Osteocyte (in vitro differentiated cells): ENCODE data around the gene GUK1. TPM values are rescaled to one million over a fixed set of nuclear protein-coding genes. Genes with fewer than 3 reads are reported as not detected.

Experiments
- DNase-seq: peaks from one replicate; pipeline ENCODE4 v3.0.0; 2021; ENCODE audit warnings: mixed read lengths; ENCODE audit not compliant: unreplicated experiment; ENCODE audit errors: extremely low spot score
- H3K27ac Mint-ChIP-seq: one replicate; pipeline ENCODE4 v1.8.0; 2021; ENCODE audit warnings: mild to moderate bottlenecking, mixed read lengths; ENCODE audit not compliant: unreplicated experiment
- H3K27me3 Mint-ChIP-seq: one replicate; pipeline ENCODE4 v1.8.0; 2021; ENCODE audit warnings: mixed read lengths; ENCODE audit not compliant: unreplicated experiment
- H3K36me3 Mint-ChIP-seq: one replicate; pipeline ENCODE4 v1.8.0; 2021; ENCODE audit warnings: mixed read lengths; ENCODE audit not compliant: unreplicated experiment
- H3K4me1 Mint-ChIP-seq: one replicate; pipeline ENCODE4 v1.8.0; 2021; ENCODE audit warnings: mixed read lengths; ENCODE audit not compliant: unreplicated experiment
- H3K4me3 Mint-ChIP-seq: one replicate; pipeline ENCODE4 v1.8.0; 2021; ENCODE audit warnings: mild to moderate bottlenecking, moderate library complexity, mixed read lengths; ENCODE audit not compliant: unreplicated experiment
- H3K9me3 Mint-ChIP-seq: one replicate; pipeline ENCODE4 v1.8.0; 2021; ENCODE audit warnings: mixed read lengths; ENCODE audit not compliant: unreplicated experiment
- CTCF ChIP-seq: fragments of 200-600 bp; sonication (generic); IDR thresholded peaks from 2 replicates; pipeline ENCODE4 v1.5.0; 2021; ENCODE audit warnings: antibody characterized with exemption, mild to moderate bottlenecking, moderate library complexity
- total RNA-seq: library from RNA; stranded (reverse); gene quantifications from 2 replicates; pipeline ENCODE4 v1.2.1, GENCODE V29; 2021

GUK1 gene
- total RNA-seq, 1 donor from 2014 or later, result 166 TPM

- no peaks in the 10 kb centered on the region for H3K27me3 Mint-ChIP-seq
- H3K4me3 Mint-ChIP-seq, result no peak overlapping the region
- H3K9me3 Mint-ChIP-seq, result no peaks in the 10 kb centered on the region
- TF ChIP-seq CTCF, result no peak
- no peaks in the 10 kb centered on the region for H3K4me1 Mint-ChIP-seq
- no peaks in the 10 kb centered on the region for H3K36me3 Mint-ChIP-seq
- DNase-seq, result no peak
- no peak overlapping the region for H3K27ac Mint-ChIP-seq
These were observed 38.9 kb downstream of the GUK1 start for GRCh38 chr1:228178737-228179684.

DNA sequence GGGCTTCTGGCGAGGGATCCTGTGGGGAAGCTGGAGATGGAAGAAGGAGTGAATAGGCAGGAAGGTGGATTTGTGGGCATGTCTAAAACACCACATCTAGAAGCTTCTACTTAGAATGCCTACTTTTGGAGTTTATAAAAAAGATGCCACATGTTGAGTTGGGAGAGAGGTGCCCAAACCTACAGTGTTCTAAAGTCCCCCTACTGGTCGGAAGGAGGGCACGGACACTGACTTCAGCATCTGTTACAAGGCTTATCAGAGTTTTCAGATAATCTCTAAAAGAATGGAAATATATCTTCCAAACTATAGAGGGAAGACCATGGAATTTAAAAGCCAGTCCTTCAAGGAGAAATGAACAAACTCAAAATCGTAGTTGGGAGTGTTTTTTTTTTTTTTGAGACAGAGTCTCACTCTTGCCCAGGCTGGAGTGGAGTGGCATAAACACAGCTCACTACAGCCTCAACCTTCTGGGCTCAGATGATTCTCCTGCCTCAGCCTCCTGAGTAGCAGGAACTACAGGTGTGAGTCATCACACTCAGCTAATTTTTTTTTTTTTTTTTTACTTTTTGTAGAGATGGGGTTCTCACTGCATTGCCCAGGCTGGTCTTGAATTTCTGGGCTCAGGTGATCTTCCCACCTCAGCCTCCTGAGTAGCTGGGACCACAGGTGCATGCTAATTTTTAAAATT lies 40.3 kb downstream of the GUK1 start:
- Mint-ChIP-seq H3K4me3 (no peak overlapping the region), H3K4me1 (no peaks in the 10 kb centered on the region), H3K27me3 (no peaks in the 10 kb centered on the region), H3K9me3 (no peaks in the 10 kb centered on the region), H3K36me3 (no peaks in the 10 kb centered on the region), H3K27ac (no peak overlapping the region)
- peak; percentile 24 for TF ChIP-seq CTCF
- DNase-seq, result no peak

DNA sequence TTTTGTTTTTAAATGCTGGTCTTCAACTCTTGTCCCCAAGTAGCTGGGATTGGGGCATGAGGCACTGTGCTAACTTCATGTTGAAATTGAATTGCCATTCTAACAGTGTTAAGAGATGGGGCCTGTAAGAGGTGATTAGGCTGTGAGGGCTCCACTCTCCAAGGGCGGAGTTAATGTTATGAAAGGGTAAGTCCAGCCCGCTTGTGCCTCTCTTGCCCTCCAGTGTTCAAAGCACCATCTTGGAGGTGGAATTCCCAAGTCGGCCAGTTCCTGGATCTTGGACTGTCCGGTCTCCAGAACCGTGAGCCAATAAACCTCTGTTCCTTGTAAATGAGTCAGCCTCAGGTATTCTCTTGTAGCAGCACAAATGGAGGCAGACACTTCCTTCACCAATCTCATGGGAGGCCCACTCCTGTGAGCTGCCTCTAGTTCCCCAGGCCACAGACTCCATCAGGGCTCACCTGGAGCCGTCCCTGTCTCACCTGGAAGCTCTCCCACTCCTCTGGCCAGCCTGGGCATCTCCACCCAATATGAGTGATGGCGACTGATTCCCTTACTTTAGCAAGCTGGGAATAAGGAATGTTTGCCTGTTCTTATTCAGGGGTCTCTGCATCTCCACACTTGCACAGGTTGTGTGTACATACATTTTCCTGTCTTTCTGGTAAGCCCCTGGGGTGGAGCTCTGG lies 41.0 kb downstream of the GUK1 start:
- Mint-ChIP-seq H3K4me3 (no peak overlapping the region), H3K36me3 (no peaks in the 10 kb centered on the region), H3K27me3 (no peaks in the 10 kb centered on the region), H3K9me3 (no peaks in the 10 kb centered on the region), H3K4me1 (no peaks in the 10 kb centered on the region), H3K27ac (no peak overlapping the region)
- no peak for TF ChIP-seq CTCF
- no peak for DNase-seq

DNA sequence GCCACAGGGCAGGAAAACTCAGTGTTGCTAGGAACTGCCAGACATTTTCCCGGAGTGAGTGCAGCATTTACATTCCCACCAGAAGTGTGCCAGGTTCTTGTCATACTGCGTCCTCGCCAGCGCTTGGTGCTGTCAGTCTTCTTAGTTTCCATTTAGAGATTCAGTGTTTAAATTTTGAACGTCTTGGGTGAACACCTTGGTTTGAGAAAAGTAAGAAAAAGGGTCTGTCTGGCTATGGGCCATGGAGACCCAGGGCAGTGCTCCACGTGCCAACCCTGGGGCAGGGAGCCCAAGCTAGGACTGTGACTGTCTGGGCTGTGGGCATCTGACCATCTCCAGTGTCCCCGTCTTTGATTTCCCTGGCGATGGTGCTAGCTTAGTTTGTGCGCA lies 41.6 kb downstream of the GUK1 start:
- H3K9me3 Mint-ChIP-seq, result no peaks in the 10 kb centered on the region
- H3K4me3 Mint-ChIP-seq, result no peak overlapping the region
- no peak for DNase-seq
- H3K4me1 Mint-ChIP-seq, result no peaks in the 10 kb centered on the region
- no peaks in the 10 kb centered on the region for H3K36me3 Mint-ChIP-seq
- TF ChIP-seq CTCF, result no peak
- H3K27me3 Mint-ChIP-seq, result no peaks in the 10 kb centered on the region
- H3K27ac Mint-ChIP-seq, result no peak overlapping the region
